ENCODE results near the gene CLNS1A. TPM values are rescaled to one million over a fixed set of nuclear protein-coding genes. Genes with fewer than 3 reads are reported as not detected.
"Not testable (repeated sequence)": the region's sequence is repeated elsewhere in the genome, so short reads cannot be mapped to it uniquely, and the experiment has no call there.

The CLNS1A gene, protein sequence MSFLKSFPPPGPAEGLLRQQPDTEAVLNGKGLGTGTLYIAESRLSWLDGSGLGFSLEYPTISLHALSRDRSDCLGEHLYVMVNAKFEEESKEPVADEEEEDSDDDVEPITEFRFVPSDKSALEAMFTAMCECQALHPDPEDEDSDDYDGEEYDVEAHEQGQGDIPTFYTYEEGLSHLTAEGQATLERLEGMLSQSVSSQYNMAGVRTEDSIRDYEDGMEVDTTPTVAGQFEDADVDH
- total RNA-seq, result 113 TPM

DNA sequence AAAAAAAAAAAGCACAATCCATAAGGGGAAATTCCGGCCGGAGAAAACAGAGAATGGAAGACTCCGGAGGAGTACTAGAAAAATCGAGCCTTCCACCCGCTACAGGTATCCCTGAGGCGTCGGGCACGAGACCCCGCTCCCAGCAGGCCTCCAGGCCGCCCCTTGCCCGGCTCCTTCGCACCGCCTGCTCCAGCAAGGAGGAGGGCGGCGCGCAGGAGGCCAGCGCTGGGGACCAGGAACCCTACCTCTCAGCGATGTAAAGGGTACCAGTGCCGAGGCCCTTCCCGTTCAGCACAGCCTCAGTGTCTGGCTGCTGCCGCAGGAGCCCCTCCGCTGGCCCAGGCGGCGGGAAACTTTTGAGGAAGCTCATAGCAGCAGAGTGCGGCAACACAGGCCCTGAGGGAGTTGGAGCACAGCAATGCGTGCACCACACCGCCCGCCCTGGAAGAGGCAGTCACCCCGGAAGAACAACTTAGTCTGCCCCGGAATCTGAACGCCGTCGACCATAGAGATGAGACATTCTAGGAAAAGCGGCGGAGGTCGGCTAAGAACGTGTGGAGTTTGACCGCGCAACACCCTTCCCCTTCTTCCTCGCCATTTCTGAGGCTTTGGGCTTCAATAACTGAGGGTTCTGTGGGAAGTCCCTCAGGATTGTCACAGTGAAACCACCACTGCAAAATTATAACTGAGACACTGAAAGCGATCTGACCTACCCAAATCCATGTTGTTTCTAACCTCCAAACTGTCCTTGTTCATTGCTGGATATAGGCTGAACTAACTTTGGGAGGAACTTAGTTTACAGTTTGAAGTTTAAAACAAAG is at the start of gene CLNS1A:
CLNS1A (minus strand) TSS at position 450 of the 821 bp plus-strand sequence; CDS start at position 370, 80 bp downstream.
- peak; percentile 95 for DNase-seq

DNA sequence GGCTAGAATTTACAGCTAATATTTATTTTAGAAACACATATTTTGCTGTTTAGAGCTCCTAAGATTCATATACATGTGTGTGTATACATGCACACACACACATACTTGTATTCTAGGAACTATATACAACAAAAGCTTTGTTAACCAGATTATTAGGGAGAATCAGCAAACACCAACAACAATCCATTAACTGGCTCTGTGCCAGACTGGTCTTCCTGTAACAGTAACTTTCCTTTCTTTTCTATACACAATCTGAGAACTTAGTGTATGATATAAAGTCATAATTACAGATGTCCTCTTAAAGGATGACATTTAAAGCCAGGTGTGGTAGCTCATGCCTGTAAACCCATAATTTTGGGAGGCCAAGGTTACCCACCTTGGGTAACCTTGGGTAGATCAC is 49.5 kb upstream of the CLNS1A start:
- no peak for DNase-seq

DNA sequence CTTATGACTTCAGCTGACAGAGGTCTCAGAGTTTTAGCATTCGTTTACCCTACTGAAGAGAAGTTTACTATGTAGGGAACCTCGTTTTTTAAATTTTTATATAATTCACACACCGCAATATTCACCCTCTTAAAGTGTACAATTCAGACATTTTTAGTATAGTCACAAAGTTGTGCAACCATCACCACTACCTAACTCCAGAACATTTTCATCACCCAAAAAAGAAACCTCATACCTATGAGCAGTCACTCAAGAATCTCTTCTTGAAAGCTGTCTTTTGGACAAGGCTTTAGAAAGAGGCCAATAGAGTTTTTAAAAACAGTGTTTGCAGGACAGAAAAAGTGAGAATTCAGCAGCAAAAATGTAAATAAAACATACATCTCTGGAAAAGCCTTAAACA is 39.5 kb upstream of the CLNS1A start:
- DNase-seq, result no peak

DNA sequence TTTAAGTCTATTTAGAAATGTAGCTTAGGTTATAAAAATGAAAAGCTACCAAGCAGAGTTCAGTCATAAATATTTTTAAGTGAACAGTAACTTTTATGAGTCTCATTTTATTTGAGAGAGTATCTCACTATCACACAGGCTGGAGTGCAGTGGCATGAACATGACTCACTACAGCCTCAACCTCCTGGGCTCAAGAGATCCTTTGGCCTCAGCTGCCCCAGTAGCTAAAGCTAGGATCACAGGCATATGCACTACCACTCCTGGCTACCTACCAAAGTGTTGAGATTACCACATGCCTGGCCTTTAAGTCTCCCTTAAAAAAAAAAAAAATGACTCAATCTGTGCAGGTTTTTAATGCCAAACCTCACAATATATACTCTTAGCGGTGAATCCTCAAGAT is 34.7 kb upstream of the CLNS1A start:
- no peak for DNase-seq

DNA sequence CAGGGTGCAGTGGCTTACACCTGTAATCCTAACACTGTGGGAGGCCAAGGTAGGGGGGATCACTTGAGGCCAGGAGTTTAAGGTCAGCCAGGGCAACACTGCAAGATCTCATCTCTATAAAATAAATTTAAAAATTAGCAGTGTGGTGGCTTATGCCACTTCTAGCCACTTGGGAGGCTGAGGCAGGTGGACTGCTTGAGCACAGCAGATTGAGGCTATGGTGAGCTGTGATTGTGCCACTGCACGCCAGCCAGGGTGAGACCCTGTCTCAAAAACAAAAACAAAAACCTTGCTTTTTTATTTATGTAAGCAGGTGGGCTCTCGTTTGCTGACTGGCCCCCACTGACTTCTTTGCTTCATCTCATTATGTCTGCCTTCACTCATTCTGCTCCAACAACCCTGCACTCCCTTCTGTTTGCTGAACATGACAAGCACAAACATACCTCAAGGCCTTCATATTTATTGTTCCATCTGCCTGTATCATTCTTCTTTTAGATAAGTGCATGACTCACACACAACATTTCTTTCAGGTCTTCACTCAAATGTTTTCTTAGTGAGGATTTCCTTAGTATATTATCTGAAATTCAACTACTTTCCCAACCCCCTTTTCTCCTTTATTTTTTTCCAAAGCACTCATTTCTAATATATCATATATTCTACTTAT is 32.4 kb upstream of the CLNS1A start:
- DNase-seq, result no peak

DNA sequence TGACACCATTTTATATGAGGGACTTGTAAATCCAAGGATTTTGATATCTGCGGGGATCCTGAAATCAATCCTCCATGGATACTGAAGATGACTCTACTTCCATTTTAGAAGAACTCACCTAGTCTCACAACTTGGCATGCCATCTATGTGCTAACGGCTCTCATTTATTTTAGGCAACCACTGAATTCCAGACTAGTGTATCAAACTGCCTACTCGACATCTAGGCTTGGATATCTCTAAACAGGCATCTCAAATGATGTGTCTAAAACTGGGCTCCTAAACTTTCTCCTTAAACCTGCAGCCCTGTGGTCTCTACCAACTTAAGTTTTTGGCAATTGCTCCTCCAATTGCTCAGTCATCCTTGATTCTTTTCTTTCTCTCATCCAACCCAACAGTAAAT is 31.2 kb upstream of the CLNS1A start:
- no peak for DNase-seq

DNA sequence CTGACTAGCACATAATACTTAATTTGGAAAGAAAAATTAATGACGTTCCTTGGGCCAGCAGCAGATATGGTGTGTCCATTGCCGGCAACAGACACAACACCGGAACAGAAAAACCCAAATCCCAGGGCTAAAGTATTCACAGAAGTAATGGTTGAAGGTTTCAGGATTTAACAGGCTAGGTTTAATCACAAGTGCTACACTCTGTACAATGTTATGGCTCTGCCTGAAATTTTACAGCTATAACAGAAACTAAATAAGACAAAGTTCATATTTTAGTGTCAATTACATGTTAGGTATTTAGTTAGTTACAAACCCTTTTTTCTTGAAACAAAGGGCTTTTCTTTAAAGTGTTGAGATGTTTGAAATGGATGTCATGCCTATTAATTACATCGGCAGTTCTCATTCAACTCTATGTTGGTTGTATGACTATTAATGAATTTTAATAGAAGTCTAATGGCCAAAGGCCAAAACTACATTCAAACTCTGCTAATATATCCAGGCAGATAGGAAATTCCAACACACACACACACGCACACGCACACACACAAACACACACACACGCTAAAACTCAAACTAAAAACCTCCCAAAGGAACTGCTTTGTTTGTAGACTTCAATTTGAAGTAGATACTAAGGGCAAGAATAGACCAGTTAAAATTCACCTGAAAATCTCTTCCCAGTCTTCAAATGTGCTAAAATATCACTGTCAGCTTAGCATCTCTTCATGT is 27.8 kb upstream of the CLNS1A start:
- no peak for DNase-seq

DNA sequence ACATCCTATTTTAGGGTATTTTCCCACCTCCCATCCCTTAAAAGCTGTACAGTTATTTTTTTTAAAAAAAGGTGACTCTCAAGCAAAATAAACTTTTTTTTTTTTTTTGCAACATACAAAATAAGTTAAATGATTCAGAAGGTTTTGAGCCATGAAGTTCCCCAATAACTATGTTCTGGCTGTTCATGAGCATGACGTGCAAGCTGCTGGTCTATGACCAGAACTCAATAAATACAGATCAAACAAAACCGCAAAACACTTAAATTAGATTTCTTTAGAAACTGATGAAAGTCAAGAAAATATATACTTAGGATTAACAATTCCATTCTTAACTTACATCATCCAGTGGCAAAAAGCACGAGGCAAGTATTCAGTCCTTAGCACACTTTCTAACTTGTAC is 24.1 kb upstream of the CLNS1A start:
- no peak for DNase-seq

DNA sequence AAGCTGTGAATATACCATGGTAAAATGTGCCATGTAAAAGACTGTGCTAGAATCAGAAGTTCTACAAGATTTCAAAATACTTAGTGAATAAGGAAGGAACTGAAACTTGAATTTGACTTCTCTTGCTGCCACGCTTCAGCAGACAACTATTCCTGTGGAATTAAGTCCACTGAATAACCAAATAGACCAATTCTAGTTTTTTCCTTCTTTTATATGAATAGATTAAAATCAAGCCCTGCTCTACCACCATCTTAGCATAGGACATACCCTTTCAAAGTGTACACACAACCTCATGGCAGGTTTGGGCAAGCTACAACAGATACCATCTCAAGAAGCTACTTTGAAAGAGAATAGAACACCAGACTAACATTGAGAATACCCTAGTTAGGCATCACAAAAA is 23.4 kb upstream of the CLNS1A start:
- DNase-seq, result peak; percentile 39

DNA sequence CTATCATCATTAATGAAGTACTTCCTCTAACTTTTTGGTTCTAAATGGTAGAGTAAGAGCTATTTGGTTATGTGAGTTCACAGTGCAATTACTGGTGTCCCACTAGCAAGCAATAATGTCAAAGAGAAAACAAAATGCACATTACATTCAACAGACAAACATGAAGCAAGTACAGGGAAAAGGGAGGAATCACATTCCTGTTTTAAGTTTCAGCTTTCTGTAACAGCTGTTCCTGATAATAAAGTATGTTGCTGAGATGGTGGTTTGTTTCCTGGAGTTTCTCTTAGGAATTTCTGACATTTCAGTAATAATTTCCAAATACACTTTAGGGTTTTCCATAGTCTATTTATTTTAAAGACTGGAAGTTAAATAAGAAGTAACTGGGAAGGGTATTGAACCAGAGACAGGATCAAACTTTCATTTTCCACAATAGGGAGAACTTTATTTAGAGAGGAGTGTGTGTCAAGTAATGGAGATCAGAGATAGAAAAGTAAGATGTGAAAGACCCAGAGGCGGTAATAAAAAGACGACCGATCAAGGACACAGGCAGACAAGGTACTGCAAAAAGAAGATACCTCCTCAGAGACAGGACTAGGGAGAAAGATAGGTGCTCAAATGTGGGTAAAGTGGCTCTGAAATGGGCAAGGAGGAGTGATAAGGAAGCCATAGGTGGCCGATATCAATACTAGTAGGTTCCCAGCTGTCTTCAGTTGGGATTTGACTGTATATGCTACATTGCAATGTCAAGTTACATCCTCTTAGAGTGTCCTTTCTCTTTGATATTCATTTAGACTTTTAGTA is 20.8 kb upstream of the CLNS1A start:
- DNase-seq, result peak; percentile 27

DNA sequence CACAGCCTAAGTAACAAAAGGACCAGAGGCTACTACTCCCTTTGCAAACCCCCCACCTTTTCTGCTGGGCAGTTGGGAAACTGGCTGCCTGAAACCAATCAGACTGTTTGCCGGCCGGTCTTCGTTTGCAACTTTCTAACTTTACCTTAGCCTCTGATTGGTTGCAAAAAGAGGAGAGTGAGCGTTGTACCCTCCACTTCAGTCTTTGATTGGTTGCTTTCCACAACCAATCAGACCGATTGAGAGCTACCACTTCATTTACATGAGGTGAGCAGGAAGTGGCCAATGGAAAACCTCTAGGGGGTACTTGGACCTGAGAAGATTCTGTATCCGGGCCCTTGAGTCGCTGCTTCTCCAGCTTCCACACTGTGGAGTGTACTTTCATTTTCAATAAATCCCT is 18.8 kb upstream of the CLNS1A start:
- no peak for DNase-seq

DNA sequence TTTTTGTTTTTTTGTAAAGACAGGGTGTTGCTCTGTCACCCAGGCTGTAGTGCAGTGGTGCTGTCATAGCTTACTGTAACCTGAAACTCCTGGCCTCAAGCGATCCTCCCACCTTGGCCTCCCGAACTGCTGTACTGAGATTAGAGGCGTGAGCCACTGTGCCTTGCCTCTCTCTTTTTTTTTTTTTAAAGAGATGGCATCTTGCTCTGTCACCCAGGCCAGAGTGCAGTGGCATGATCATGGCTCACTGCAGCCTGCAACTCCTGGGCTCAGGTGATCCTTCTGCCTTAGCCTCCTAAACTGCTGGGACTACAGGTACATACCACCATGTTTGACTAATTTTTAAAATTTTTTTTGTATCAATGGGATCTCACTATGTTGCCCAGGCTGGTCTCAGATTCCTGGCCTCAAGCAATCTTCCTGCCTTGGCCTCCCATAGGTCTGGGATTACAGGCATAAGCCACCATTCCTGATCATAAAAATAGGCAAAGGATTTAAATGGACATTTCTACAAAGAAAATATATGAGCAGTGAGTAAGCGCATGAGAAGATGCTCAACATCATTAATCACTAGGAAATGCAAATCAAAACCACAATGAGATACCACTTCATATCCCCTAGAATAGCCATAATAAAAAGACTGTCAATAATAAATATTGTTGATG is 17.3 kb upstream of the CLNS1A start:
- no peak for DNase-seq

DNA sequence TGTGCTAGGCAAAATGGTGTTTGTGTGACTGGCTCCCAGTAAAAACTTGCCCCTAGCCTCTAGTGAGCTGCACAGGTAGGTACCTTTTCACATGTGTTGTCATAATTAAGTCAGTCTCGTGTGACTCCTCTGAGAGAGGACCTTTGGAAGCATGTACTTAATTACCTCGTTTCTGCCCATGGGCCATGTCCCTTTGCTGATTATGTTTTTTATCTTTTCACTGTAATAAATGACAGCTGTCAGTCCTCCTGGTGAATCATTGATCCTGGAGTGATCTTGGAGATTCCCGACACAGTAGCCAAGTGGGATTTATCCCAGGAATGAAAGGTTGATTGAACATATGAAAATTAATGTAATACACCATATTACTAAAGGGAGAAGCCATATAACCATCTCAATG is 12.5 kb upstream of the CLNS1A start:
- no peak for DNase-seq

DNA sequence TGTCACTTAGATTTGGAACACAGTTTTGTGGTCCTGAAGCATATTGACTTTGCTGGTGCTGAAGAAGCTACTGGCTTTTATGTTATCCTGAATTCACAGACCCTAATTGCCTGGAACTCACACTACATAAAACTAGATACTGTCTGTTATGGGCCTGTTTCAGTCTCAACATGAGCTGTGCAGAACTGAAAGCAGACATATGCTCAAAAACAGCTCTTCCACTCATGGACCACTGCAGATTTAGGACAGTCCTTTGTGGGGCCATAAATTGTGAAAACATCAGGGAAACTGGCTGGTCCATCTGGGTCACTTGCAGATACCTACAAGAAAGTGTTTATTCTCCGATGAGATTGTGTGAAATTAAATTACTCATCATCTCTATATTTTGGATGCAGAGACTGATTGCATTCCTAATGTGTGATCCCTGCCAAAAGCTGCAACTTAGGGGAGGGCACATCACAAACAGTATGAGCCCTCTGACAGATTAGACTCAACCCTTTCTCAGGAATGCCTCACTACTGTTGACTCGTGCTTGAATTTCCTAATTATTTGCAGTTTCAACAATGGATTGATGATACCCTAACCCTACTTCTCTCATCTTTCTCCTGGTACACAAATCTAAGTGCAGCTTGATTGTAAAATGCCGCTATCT is 10.2 kb upstream of the CLNS1A start:
- no peak for DNase-seq

DNA sequence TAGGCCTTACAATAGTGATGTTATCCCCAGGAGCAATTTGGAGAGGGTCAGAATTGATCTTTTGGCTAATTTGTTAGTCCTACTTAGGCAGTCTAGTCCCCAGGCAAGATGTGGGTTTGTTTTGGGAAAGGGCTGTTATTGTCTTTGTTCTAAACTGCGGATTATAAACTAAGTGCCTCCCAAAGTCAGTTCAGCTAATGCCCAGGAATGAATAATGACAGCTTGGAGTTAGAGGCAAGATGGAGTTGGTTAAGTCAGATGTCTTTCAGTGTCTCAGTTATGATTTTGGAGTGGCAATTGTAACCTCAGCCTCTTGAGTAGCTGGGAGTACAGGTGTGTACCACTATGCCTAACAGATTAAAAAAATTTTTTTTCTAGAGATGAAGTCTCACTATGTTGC is 7.3 kb upstream of the CLNS1A start:
- DNase-seq, result no peak

DNA sequence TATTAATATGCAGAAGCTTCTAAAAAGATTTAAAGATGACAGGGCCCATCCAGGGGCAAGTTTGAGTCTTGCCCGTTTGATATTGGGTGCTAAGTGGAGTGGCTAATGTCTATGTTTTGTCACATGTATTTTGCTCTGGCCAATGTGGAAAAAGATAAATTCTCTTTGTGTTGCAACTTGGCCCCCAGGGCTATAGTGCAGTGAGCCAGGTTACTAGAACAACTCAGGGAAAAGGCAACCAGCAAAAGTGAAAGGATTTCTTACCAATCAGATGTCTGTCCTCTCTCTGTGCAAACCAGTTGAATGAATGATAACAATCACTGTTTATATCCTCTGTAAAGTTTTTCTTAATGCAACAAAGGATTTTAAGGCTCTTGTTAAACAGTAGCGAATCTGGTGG is 4.6 kb upstream of the CLNS1A start:
- no peak for DNase-seq

DNA sequence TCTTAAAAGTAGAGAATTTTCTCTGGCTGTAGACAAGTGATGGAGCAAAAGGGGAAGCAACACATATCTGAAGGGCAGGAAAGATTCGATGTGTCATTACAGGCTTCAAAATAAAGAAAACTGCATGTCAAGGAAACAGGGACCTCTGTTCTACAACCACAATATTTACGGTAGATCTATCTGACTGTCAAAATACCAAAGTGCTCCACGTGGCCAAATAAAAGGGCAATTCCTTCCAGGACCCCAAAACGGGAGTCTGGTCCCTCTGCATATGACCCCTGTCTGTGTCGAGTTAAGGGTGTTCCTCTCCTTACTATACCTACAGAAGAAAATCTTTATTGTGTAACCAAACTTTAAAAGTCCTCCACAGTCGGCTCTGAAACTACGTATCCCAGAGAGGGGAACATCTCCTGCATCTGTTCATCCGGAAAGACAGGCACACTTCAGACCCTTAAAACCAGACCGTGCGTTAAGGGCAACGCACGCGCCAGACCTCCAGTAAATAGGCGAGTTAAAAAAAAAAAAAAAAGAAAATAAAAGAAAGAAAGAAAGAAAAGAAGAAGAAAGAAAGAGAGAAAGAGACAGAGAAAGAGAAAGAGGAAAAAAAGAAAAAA is 756 bp downstream of the CLNS1A start:
- DNase-seq, result peak; percentile 18

DNA sequence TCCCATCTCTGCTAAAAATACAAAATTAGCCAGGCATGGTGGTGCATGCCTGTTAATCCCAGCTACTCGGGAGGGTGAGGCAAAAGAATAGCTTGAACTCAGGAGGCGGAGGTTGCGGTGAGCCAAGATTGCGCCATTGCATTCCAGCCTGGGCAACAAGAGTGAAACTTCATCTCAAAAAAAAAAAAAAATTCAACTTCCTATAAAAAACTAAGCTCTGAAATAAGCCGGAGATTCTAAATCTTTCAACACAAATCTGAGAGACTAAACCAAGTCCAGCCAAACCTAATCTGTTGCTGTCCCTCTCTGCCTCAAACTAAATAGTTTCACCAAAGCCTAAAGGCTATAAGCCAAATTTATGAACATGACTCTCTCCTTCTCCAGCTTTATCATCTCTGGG is 3.7 kb downstream of the CLNS1A start:
- DNase-seq, result not testable (repeated sequence)

DNA sequence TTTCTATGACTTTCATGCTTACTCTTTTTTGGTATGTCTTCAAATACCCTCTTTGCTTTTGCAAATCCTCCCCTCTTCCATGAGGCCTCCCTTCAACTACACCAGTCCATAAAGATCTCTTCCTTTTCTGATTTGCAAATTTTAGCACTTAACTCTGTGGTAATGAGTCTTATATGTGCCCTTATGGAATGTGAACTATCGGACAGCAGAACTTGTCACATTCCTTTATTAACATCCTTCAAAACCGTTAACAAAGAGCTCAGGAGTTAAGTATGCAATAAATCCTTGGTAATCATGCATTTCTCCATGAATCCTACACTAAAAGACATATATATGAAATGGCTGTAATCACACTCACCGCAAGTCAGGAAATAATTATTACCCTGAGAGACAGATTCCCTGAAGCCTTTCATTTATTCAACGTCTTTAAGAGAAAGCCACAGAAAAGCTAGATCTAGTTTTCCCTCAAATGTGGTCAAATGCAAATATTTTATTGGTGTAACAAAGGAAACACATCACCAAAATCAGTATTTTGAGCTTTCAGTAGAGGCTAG is 7.4 kb downstream of the CLNS1A start:
- DNase-seq, result no peak

Data from tongue (tissue), 2 donors.